ENCODE measurements around the gene TRAPPC6A. TPM values are rescaled to one million over a fixed set of nuclear protein-coding genes. Genes with fewer than 3 reads are reported as not detected.

The TRAPPC6A gene
- total RNA-seq, 1 donor from 2014 or later: 19.9 TPM

DNA sequence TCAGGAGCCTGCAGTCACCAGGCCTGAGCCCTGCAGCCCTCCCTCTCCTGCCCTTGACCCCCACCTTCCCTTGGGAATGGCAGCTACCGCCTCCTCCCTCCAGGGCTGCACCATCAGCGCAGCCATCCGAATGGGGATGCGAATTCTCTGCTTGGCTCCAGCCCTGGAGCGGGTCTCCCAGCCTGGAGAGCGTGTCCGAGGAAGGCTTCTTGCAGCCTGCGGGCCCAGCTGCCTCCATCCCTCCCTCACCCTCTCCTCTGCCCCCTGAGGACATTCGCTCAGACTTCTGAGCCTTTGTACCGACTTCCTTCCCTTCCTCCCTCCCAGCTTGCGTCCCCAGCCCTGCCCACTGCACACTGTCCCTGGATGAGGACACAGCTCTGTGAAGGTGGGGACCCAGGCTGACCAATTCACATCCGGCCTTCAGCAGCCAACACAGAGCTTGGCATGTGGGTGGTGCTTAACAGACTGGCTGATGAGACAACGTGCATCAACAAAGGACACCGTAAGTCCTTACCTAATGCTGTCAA is 11.2 kb downstream of the TRAPPC6A start:
- intact Hi-C loops (cut with DNase I): no loop called here
- no peak for DNase-seq (ENCODE audit: low spot score)

- no peak for DNase-seq (ENCODE audit: low spot score)
- intact Hi-C loops (cut with DNase I): no loop called here
Observed at GRCh38 chr19:45164577-45165335, 13.3 kb downstream of the TRAPPC6A start.

GRCh38 chr19:45163751-45164460 is 14.1 kb downstream of the TRAPPC6A start:
- no peak for DNase-seq (ENCODE audit: low spot score)
- intact Hi-C loops (cut with DNase I): no loop called here

GRCh38 chr19:45163156-45163555 is 14.9 kb downstream of the TRAPPC6A start:
- no peak for DNase-seq (ENCODE audit: low spot score)
- intact Hi-C loops (cut with DNase I): no loop called here

- DNase-seq (ENCODE audit: low spot score): no peak
- intact Hi-C loops (cut with DNase I): no loop called here
Observed at GRCh38 chr19:45162608-45163143, 15.4 kb downstream of the TRAPPC6A start.

GRCh38 chr19:45161738-45162607 is 16.1 kb downstream of the TRAPPC6A start:
- no peak for DNase-seq (ENCODE audit: low spot score)
- intact Hi-C loops (cut with DNase I): no loop called here

DNA sequence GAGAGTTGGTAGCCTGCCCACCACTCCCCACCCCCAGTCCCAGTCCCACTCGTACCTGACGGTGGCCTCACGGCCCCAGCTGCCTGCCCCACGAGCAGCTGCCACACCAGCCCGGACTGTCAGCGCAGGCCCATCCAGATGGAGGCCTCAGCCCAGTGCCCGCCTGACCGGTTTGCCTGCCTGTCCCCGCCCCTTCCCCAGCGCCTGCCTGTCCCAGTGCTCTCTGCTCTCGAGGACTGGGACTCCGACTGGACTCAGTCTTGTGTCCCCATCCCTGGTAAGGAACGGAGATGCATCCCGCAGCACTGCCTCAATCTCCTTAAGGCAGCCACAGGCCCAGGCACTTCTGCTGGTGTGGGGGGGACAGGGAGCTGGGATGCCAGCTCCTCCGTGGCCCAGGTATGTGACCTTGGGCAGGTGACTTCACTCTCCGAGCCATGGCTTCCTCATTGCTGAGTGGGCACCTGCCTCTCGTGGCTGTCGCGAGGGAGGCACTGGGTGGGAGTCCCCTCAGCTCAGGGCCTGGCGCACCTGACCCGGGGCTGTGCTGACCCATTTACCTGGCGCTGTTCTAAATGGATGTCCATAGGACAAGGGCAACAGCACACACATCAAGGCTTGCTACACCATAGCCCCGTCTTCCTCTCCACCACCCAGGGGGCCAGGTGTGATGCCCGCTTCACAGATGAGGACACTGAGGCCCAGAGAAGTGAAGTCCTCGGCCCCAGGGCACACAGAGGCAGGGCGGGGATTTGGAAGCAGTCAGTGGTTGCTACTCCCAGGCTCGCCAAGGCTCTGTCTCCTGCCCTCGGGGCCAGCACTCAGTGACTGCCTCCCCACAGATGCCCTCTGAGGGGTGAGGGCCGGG is 16.9 kb downstream of the TRAPPC6A start, which contains the start of gene NKPD1:
NKPD1 (minus strand) TSS at position 113 of the 868 bp plus-strand sequence. CDS start 832 bp downstream, outside the sequence.
- DNase-seq (ENCODE audit: low spot score): no peak
- intact Hi-C loops (cut with DNase I): no loop called here

- DNase-seq (ENCODE audit: low spot score): no peak
- intact Hi-C loops (cut with DNase I): no loop called here
Observed at GRCh38 chr19:45159971-45160324, 18.1 kb downstream of the TRAPPC6A start.

DNA sequence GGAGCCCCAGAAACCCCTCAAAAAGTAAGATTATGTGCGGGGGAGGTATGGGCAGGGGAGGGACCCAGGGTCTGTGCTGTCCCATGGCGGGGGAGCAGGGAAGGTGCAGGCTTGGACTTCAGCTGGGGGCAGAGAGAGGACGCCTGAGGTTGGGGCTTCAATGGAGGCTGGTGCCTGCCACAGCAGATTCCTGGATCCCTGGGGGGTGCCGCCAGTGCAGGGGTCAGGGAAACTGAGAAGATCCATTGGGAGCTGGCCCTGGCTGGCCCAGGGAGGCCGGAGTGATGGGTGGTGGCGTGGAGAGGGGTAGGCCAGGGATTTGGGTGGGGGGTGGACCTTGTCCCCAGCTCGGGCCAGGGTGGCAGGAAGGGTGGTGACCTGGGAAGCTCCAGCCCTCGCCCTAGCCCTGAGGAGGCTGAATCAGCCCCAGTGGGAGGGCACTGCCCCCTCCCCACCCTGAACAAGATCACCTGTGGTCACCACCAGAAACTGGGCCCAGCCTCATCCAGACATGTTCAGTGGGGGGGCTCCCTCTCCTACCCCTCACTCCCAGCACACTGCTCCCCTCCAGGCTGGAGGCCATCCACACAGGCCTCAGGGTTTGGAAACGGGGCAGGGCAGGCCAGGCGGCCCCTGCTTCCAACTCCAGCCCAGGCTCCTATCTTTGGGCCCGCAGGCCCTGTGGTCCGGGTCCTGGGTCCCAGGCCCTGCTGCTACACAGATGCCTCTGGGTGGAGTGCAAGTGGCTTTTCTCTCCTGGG is 18.6 kb downstream of the TRAPPC6A start:
- intact Hi-C loops (cut with DNase I): no loop called here
- DNase-seq (ENCODE audit: low spot score): no peak

DNA sequence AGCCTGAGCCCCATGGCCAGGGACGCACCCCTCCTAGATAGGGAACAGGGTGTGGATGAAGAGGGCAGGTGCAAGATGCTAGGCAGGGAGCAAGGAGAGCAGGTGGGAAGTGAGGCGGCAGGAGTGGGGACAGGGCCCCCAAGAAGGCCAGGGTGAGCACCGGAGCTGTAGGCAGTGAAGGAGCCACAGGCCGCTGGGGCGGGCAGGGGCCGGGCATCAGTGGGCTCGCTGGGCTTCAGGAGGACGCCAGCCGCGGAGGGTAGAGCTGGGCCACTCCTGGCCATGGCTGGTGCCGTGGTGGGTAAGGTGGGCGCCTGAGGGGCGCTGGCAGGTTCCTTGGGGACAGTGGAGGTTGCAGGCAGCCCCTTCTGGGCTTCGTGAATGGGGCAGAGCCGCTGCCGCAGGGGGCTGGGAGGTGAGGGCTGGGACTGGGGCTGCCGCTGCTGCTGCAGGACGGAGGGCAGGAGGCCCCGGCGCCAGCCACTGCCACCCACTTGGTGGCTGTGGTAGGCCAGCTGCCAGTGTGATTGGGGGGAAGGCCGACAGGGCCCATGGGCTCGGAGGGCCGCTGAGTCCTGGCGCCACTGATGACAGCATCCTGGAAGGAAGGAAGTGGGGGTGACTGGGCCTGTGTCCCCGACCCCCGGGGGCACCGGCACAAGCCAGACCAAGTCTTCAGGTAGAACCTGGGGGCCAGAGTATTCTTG is 19.4 kb downstream of the TRAPPC6A start:
- intact Hi-C loops (cut with DNase I): no loop called here
- DNase-seq (ENCODE audit: low spot score): no peak

- DNase-seq (ENCODE audit: low spot score): no peak
- intact Hi-C loops (cut with DNase I): no loop called here
Observed at GRCh38 chr19:45156751-45157150, 21.3 kb downstream of the TRAPPC6A start.

GRCh38 chr19:45156011-45156630 is 21.9 kb downstream of the TRAPPC6A start:
- no peak for DNase-seq (ENCODE audit: low spot score)
- intact Hi-C loops (cut with DNase I): no loop called here

- intact Hi-C loops (cut with DNase I): no loop called here
- DNase-seq (ENCODE audit: low spot score): no peak
Observed at GRCh38 chr19:45154064-45154827, 23.8 kb downstream of the TRAPPC6A start.

DNA sequence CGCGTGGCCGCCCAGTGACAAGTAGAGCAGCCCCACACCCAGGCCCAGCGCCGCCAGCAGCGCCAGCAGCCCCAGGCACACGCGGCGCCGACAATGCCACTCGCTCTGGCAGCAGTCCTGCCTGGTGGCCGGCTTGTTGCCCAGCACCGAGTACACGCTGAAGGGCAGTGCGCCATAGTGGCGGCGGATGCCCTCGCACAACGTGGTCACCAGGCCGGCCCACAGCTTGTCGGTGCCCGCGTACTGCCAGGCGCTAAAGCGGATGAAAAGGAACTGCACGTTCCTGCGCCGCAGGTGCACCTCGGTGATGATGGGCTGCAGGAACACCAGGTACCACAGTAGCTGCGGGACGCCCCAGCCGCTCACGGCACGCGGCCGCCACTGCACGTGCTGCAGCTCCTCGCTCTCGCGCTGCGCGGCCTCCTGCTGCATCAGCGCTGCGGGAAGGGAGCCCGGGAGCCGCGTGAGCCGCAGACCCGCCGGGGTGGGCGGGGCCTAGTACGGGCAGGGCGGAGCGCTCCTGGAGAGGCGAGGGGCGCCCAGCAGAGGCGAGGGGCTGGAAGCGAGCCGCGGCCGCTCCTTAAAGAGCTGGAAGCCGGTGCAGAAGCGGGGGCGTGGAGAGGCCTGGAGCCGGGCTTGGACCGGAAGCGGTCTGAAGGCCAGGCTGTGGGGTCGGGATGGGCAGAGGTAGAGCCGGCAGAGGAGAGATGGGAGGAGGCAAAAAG is 24.5 kb downstream of the TRAPPC6A start:
- intact Hi-C loops (cut with DNase I): no loop called here
- DNase-seq (ENCODE audit: low spot score): no peak

- DNase-seq (ENCODE audit: low spot score): no peak
- intact Hi-C loops (cut with DNase I): no loop called here
Observed at GRCh38 chr19:45152504-45153338, 25.3 kb downstream of the TRAPPC6A start.

All from cardiac septum (tissue), 1 donor.